Stimulated activated CD4-positive, alpha-beta T cell treated with anti-CD3 and anti-CD28 coated beads, Interleukin-15, amount 100 ng/mL, for 24 hours (primary cell): ENCODE results near the gene TMEM39A.

Experiments used
- DNase-seq: peaks from one replicate; pipeline ENCODE4 v3.0.0-alpha.2; 2020

TMEM39A gene

GRCh38 chr3:119396870-119397269 is 66.5 kb downstream of the TMEM39A start:
- no peak for DNase-seq

- DNase-seq: no peak
These were observed 67.5 kb downstream of the TMEM39A start for GRCh38 chr3:119395923-119396358.

DNA sequence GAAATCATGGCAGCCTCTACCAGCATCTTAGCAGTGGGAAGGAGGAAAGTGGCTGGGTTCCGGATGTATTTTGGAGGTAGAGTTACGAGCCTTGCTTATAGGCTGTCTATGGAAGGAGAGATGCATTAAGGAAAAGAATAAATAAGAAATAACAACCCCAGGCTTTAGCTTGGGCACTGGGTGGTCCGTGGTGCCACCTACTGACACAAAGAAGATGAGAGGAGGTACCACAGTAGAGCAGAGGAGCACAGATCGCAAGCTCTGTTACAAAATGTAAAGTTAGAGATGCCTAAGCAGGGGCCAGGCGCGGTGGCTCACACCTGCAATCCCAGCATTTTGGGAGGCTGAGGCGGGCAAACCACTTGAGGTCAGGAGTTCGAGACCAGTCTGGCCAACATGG is 74.8 kb downstream of the TMEM39A start:
- no peak for DNase-seq

GRCh38 chr3:119382134-119382533 is 81.3 kb downstream of the TMEM39A start:
- no peak for DNase-seq

DNA sequence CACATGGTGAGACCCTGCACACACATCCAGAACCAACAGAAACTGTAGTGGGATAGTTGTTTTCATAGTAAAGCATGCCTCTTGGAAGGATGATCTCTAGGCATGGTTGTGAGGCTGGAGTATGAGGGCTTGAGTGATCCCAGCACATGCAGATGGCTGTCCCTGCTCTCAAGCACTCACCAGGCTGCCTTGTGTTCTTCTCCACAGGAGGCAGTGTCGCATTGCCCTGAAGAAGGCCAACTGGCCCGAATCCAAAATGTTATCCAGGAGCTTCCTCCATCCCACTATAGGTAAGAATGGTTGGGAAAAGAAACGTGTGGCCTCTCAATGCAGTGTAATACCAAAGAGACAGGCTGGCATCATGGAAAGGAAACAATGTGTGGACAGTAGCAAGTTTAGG is 82.7 kb downstream of the TMEM39A start:
- no peak for DNase-seq
